Rectal smooth muscle tissue (tissue), 1 donor: ENCODE data around the gene ATF7IP2.
"Not testable (repeated sequence)": the region's sequence is repeated elsewhere in the genome, so short reads cannot be mapped to it uniquely, and the experiment has no call there.

Source experiments
- H3K27ac ChIP-seq: one replicate; pipeline ENCODE4 v1.7.0; 2013; ENCODE audit warnings: low read depth, low read length, inconsistent platforms
- H3K27me3 ChIP-seq: one replicate; pipeline ENCODE4 v1.7.0; 2013; ENCODE audit warnings: low read length; ENCODE audit not compliant: control insufficient read depth, insufficient read depth
- H3K36me3 ChIP-seq: one replicate; pipeline ENCODE4 v1.7.0; 2013; ENCODE audit warnings: low read length; ENCODE audit not compliant: control insufficient read depth, insufficient read depth
- H3K4me1 ChIP-seq: one replicate; pipeline ENCODE4 v1.7.0; 2013; ENCODE audit warnings: low read length; ENCODE audit not compliant: control insufficient read depth, insufficient read depth
- H3K4me3 ChIP-seq: one replicate; pipeline ENCODE4 v1.7.0; 2013; ENCODE audit warnings: low read length
- H3K9ac ChIP-seq: one replicate; pipeline ENCODE4 v1.7.0; 2013; ENCODE audit warnings: low read length

Gene ATF7IP2

DNA sequence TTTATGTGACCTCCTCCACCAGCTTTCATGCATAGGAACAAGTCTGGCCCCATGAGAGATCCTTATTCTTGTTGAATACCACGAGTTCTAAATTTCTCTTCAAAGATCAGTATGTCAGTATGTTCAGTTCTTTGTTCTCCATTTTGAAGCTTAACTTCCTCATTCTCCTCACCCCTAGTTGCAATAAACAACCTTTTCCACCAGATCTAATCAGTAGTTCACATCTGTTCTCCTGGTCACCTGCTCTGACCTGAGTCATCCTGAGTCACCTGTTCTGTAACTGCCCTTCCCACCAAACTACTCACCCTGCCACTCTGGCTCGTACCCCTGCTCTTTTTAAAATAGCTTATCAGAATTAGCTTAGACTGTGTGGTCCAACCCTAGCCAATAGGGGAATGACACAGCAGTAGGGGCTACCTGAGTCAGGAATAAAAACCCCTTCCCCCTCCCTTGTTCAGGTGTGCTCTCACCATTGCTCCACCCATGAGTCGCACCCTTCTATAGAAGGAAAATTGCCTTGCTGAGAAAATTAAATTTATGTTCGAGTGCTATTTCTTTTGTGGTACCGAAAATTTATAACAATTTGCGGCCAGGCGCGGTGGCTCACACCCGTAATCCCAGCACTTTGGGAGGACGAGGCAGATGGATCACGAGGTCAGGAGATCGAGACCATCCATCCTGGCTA lies 100.0 kb downstream of the ATF7IP2 start:
- H3K27ac ChIP-seq: no peak overlapping the region
- no peaks in the 10 kb centered on the region for H3K36me3 ChIP-seq
- no peaks in the 10 kb centered on the region for H3K27me3 ChIP-seq
- no peak overlapping the region for H3K4me3 ChIP-seq
- H3K4me1 ChIP-seq: no peaks in the 10 kb centered on the region
- H3K9ac ChIP-seq: no peak overlapping the region

DNA sequence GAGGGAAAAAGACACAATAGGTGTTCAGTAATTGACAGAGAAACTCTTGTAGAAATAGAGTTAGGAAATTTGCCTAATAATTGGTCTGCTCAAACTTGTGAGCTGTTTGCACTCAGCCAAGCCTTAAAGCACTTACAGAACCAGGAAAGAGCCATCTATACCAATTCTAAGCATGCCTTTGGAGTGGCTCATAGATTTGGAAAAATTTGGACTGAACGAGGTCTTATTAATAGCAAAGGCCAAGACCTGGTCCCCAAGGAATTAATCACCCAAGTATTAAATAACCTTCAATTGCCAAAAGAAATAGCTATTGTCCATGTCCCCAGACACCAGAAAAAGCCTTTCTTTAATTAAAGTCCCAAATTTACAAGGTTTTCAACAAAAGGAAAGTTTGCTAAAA lies 104.3 kb downstream of the ATF7IP2 start:
- Histone ChIP-seq H3K27ac (no peak overlapping the region), H3K36me3 (no peaks in the 10 kb centered on the region), H3K9ac (no peak overlapping the region), H3K4me3 (no peak overlapping the region), H3K27me3 (no peaks in the 10 kb centered on the region), H3K4me1 (no peaks in the 10 kb centered on the region)

- no peak overlapping the region for H3K27ac ChIP-seq
- no peak overlapping the region for H3K9ac ChIP-seq
- no peaks in the 10 kb centered on the region for H3K36me3 ChIP-seq
- no peak overlapping the region for H3K4me3 ChIP-seq
- no peaks in the 10 kb centered on the region for H3K4me1 ChIP-seq
- H3K27me3 ChIP-seq: no peaks in the 10 kb centered on the region
Observed at GRCh38 chr16:10493276-10493675, 107.4 kb downstream of the ATF7IP2 start.

- Histone ChIP-seq H3K4me3 (no peak overlapping the region), H3K27ac (no peak overlapping the region), H3K4me1 (no peaks in the 10 kb centered on the region), H3K36me3 (no peaks in the 10 kb centered on the region), H3K9ac (no peak overlapping the region), H3K27me3 (no peaks in the 10 kb centered on the region)
Observed at GRCh38 chr16:10494343-10495030, 108.6 kb downstream of the ATF7IP2 start.

GRCh38 chr16:10495031-10495345 lies 109.1 kb downstream of the ATF7IP2 start:
- Histone ChIP-seq H3K27ac (no peak overlapping the region), H3K36me3 (no peaks in the 10 kb centered on the region), H3K27me3 (no peaks in the 10 kb centered on the region), H3K4me3 (no peak overlapping the region), H3K9ac (no peak overlapping the region), H3K4me1 (no peaks in the 10 kb centered on the region)

DNA sequence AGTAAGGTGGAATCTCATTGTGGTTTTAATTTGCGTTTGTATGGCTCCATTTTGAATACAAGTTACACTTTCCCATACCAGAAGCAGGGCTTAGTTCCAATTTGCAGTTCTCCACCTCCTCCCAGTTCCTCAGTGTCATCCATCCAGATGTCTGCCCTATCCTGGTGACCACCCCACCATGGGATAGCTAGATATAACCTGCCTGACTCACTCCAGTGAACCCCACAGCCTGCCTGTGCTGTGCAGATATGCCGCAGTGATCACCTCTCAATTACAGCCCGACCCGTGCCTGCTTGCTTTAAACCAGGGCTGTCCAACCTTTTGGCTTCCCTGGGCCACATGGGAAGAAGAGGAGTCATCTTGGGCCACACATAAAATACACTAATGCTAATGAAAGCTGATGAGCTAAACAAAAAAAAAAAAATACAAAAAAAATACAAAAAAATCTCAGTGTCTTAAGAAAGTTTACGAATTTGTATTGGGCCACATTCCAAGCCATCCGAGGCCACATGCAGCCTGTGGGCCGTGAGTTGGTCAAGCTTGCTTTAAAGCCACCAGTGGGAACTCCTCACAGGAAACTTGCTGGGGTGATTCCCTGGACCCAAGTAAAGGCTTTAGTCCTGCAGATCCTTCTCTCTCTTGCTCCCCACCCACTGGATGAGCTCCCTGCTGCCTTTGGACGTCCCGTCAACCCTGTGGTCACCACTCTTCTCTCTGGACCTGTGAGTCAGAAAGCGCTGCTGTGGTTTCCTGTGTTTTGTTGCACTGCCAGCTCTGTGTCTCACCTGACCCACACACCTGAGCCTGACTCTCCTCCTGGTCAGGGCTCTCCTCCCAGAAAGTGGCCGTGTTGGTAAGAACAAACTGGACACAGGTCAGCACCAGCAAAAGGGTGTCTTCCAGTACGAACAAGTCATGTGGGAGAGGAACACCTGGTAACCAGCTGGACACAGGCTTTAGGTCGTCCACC lies 111.6 kb downstream of the ATF7IP2 start:
- Histone ChIP-seq H3K4me3 (no peak overlapping the region), H3K36me3 (no peaks in the 10 kb centered on the region), H3K9ac (no peak overlapping the region), H3K4me1 (no peaks in the 10 kb centered on the region), H3K27me3 (no peaks in the 10 kb centered on the region), H3K27ac (no peak overlapping the region)

- H3K27ac ChIP-seq: no peak overlapping the region
- no peaks in the 10 kb centered on the region for H3K36me3 ChIP-seq
- H3K27me3 ChIP-seq: no peaks in the 10 kb centered on the region
- no peak overlapping the region for H3K4me3 ChIP-seq
- no peak overlapping the region for H3K9ac ChIP-seq
- H3K4me1 ChIP-seq: no peaks in the 10 kb centered on the region
Observed at GRCh38 chr16:10500582-10500981, 114.7 kb downstream of the ATF7IP2 start.

DNA sequence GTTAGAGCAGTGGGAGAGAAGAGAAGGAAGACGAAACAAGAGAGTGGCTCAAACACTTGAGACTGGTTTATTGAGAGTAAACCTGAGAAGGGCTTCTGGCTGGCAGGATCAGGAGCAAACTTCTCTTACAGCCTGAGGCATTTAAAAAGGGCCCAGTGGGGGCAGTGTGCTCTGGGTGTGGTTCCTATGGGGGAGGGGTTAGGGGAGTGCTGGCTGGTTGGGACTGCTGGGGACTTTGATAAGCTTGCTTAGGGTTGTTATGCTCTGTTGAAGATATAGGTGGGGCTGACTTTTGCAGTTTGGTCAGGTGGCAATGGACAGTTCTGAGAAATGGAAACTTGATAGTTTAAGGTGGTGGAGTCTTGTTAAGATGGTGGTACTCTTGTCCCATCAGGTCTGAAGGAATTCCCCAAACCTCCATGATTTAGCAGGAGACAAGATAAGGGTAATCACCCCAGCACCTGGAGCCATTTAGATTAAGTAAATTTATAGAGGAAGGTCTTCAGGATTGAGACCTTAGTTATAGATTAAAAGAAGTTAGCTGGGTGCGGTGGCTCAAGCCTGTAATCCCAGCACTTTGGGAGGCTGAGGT lies 115.3 kb downstream of the ATF7IP2 start:
- Histone ChIP-seq H3K9ac (no peak overlapping the region), H3K36me3 (no peaks in the 10 kb centered on the region)

DNA sequence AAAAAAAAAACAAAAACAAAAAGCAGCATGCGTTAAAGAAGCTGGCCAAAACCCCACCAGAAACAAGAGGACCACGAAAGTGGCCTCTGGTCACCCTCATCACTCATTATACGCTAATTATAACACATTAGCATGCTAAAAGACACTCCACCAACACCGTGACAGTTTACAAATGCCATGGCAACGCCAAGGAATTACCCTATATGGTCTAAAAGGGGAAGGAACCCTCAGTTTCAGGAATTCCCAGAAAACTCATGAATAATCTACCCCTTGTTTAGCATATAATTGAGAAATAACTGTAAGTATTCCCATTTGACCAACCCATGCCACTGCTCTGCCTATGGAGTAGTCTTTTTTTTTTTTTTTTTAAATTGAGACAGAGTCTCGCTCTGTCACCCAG lies 116.9 kb downstream of the ATF7IP2 start:
- Histone ChIP-seq H3K4me1 (no peaks in the 10 kb centered on the region), H3K27ac (no peak overlapping the region), H3K36me3 (no peaks in the 10 kb centered on the region), H3K4me3 (no peak overlapping the region), H3K27me3 (no peaks in the 10 kb centered on the region), H3K9ac (no peak overlapping the region)

More for the DNA sequence above, 115.3 kb downstream of the ATF7IP2 start:
- Histone ChIP-seq H3K4me3 (no peak overlapping the region), H3K27ac (no peak overlapping the region), H3K27me3 (no peaks in the 10 kb centered on the region), H3K4me1 (no peaks in the 10 kb centered on the region)

DNA sequence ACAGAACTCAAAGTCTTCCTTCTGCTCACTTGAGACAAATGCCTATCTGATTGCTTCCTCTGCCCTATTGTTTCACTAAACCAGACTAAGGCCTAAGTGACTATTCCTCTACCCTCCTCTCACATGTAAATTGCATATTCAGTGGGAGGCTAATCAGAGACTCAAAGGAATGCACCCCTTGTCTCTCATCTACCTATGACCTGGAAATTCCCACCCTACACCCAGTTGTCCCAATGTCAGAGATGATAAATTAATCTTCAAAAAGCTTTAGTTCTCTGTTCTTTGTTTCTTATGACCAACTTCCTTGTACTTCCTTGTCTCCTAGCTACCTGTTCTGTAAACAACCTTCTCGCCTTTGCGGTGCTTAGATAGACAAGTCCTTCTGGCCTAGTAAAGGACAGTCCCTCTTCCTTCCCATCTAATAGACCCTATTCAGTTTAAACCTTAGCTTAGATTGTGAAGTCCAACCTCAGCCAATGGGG lies 118.6 kb downstream of the ATF7IP2 start:
- Histone ChIP-seq H3K36me3 (no peaks in the 10 kb centered on the region), H3K4me3 (no peak overlapping the region), H3K9ac (no peak overlapping the region), H3K27ac (no peak overlapping the region), H3K4me1 (no peaks in the 10 kb centered on the region), H3K27me3 (no peaks in the 10 kb centered on the region)

DNA sequence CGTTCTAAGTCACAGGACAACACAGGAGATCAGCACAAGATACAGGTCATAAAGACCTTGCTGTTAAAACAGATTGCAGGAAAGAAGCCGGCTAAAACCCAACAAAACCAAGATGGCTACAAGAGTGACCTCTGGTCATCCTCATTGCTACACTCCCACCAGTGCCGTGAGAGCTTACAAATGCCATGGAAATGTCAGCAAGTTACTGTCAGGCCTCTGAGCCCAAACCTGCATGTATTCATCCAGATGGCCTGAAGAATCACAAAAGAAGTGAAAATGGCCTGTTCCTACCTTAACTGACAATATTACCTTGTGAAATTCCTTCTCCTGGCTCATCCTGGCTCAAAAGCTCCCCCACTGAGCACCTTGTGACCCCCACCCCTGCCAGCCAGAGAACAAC lies 119.4 kb downstream of the ATF7IP2 start:
- H3K36me3 ChIP-seq, H3K9ac ChIP-seq, H3K27me3 ChIP-seq, H3K4me1 ChIP-seq, H3K4me3 ChIP-seq, H3K27ac ChIP-seq: not testable (repeated sequence)

DNA sequence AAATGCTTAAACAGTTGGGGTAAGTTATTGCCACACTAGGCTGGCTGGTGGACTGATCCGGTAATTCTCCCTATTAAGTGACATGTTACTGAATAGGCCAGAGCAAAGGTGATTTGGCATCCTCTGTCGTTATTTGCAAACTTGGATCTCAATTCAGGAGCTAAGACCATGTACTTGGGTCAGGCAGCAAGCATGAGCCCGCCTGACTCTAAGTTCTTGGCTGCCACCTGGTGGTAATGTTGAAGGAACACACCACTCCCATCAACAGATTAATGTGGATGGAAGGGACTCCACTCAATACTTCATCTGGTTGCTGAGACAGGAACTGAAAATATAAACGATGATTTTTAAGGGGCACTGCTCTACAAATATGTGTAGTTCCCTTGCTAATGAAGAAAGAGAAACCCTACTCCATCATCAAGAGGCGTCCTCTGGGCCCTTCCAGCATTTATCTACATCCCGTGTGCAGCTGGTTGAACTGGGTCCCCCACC lies 123.7 kb downstream of the ATF7IP2 start:
- H3K4me1 ChIP-seq: peaks cover 4% of the 10 kb centered on the region
- H3K27me3 ChIP-seq: no peaks in the 10 kb centered on the region
- H3K9ac ChIP-seq: no peak overlapping the region
- H3K4me3 ChIP-seq: no peak overlapping the region
- H3K27ac ChIP-seq: no peak overlapping the region
- no peaks in the 10 kb centered on the region for H3K36me3 ChIP-seq
